GM21619 (cell line): ENCODE measurements around the gene PRKG1.

Experiments used
- ATAC-seq: cut with Tn5 transposase; IDR thresholded peaks from one replicate; pipeline ENCODE4 v1.9.1; 2021; ENCODE audit not compliant: unreplicated experiment

PRKG1 gene

GRCh38 chr10:51487576-51487975 lies 413.3 kb downstream of the PRKG1 start:
- ATAC-seq = no peak

- no peak for ATAC-seq
Observed at GRCh38 chr10:51488766-51489408, 414.6 kb downstream of the PRKG1 start.

- no peak for ATAC-seq
Observed at GRCh38 chr10:51498424-51498823, 424.1 kb downstream of the PRKG1 start.

- ATAC-seq = no peak
Observed at GRCh38 chr10:51501396-51501795, 427.1 kb downstream of the PRKG1 start.

GRCh38 chr10:51502124-51502523 lies 427.8 kb downstream of the PRKG1 start:
- ATAC-seq = no peak

- ATAC-seq = no peak
Observed at GRCh38 chr10:51503378-51503777, 429.1 kb downstream of the PRKG1 start.

- ATAC-seq = no peak
Observed at GRCh38 chr10:51507476-51507875, 433.2 kb downstream of the PRKG1 start.

- ATAC-seq = no peak
Observed at GRCh38 chr10:51508156-51508555, 433.9 kb downstream of the PRKG1 start.

- ATAC-seq = no peak
Observed at GRCh38 chr10:51510231-51510630, 435.9 kb downstream of the PRKG1 start.

GRCh38 chr10:51521605-51522004 lies 447.3 kb downstream of the PRKG1 start:
- no peak for ATAC-seq

GRCh38 chr10:51522858-51523257 lies 448.6 kb downstream of the PRKG1 start:
- no peak for ATAC-seq

GRCh38 chr10:51523440-51523839 lies 449.2 kb downstream of the PRKG1 start:
- no peak for ATAC-seq

GRCh38 chr10:51524041-51524440 lies 449.8 kb downstream of the PRKG1 start:
- ATAC-seq = no peak

- ATAC-seq = no peak
Observed at GRCh38 chr10:51527522-51528219, 453.4 kb downstream of the PRKG1 start.

- no peak for ATAC-seq
Observed at GRCh38 chr10:51528527-51528926, 454.2 kb downstream of the PRKG1 start.

GRCh38 chr10:51530541-51530940 lies 456.3 kb downstream of the PRKG1 start:
- ATAC-seq = no peak

- ATAC-seq = peak; percentile 48
Observed at GRCh38 chr10:51532044-51532443, 457.8 kb downstream of the PRKG1 start.

- no peak for ATAC-seq
Observed at GRCh38 chr10:51542853-51543252, 468.6 kb downstream of the PRKG1 start.

- no peak for ATAC-seq
Observed at GRCh38 chr10:51544933-51545332, 470.6 kb downstream of the PRKG1 start.

- no peak for ATAC-seq
Observed at GRCh38 chr10:51547941-51548340, 473.7 kb downstream of the PRKG1 start.

- ATAC-seq = no peak
Observed at GRCh38 chr10:51552879-51553278, 478.6 kb downstream of the PRKG1 start.

GRCh38 chr10:51564896-51565510 lies 490.7 kb downstream of the PRKG1 start:
- ATAC-seq = no peak
